PC-9 (cell line): Measurements from ENCODE around the gene PPIB.

ENCODE experiments used
- EZH2 ChIP-seq: fragments of 200-600 bp; sonication (generic); IDR thresholded peaks from 2 replicates; pipeline ENCODE4 v1.8.0; 2017; ENCODE audit warnings: antibody characterized with exemption, low read depth
- TF ChIP-seq, protein P1 (sequence below): fragments of 200-600 bp; sonication (generic); conservative IDR thresholded peaks from 2 replicates; pipeline ENCODE4 v1.6.1; 2017; ENCODE audit warnings: mixed run types, antibody characterized with exemption, mild to moderate bottlenecking, moderate library complexity

GRCh38 chr15:64110950-64111678 lies 51.7 kb downstream of the PPIB start:
- TF ChIP-seq, protein P1, sequence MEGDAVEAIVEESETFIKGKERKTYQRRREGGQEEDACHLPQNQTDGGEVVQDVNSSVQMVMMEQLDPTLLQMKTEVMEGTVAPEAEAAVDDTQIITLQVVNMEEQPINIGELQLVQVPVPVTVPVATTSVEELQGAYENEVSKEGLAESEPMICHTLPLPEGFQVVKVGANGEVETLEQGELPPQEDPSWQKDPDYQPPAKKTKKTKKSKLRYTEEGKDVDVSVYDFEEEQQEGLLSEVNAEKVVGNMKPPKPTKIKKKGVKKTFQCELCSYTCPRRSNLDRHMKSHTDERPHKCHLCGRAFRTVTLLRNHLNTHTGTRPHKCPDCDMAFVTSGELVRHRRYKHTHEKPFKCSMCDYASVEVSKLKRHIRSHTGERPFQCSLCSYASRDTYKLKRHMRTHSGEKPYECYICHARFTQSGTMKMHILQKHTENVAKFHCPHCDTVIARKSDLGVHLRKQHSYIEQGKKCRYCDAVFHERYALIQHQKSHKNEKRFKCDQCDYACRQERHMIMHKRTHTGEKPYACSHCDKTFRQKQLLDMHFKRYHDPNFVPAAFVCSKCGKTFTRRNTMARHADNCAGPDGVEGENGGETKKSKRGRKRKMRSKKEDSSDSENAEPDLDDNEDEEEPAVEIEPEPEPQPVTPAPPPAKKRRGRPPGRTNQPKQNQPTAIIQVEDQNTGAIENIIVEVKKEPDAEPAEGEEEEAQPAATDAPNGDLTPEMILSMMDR = no peak
- no peak for TF ChIP-seq EZH2
